ENCODE measurements around the gene C9orf78.

DNA sequence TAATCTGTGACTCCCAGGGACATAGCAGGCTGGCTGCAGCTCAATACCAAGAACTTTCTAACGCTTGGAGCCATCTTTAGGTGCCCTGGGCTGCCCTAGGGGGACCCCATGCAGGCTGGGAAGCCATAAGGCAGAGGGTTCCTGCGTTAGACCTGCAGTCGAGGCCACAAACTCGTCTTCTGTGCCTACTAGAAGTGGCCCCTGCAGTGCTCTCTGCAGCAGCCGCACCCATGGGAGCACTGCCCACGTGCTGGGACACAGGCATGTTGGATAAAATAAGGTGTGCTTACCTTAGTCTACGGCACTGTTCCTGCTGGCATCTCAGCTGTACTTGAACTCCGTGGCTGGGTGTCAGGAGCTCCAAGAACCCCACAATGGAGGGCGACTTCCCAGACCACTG lies 22.7 kb downstream of the C9orf78 start:
- TF ChIP-seq CTCF (conservative IDR thresholded peaks at IDR 0.05; ENCODE audit: low read depth, low read length) (no peak), EZH2 (IDR thresholded peaks at IDR 0.05; ENCODE audit: low read length, unreplicated experiment) (no peak), EZH2phosphoT487 (IDR thresholded peaks at IDR 0.05; ENCODE audit: borderline replicate concordance, low read length) (no peak)

Measured in PC-3 (cell line).